Activated CD8-positive, alpha-beta memory T cell treated with anti-CD3 and anti-CD28 coated beads, Interleukin-2, amount 10 ng/mL, durations not matched to agents 7 days and 5 days (primary cell): Measurements from ENCODE around the gene ZNF75A. TPM values are rescaled to one million over a fixed set of nuclear protein-coding genes. Genes with fewer than 3 reads are reported as not detected.

Experiments used
- ATAC-seq: fragments of 150-1000 bp; cut with Tn5 transposase; one replicate; pipeline ENCODE4 v1.10.0; 2021; ENCODE audit warnings: moderate library complexity
- CTCF ChIA-PET: fragments of 350-600 bp; sonication (Branson Sonifier 250); formaldehyde crosslinking; loops from one replicate; lab custom pipeline; 2021; ENCODE audit warnings: antibody characterized with exemption; lab: Charles Lee
- DNase-seq: peaks from one replicate; pipeline ENCODE4 v3.0.0-alpha.2; 2020
- H3K27ac Mint-ChIP-seq: one replicate; pipeline ENCODE4 v1.8.0; 2021; ENCODE audit warnings: mild to moderate bottlenecking, mixed read lengths
- H3K27me3 Mint-ChIP-seq: one replicate; pipeline ENCODE4 v1.8.0; 2021; ENCODE audit warnings: mixed read lengths
- H3K36me3 Mint-ChIP-seq: one replicate; pipeline ENCODE4 v1.8.0; 2021; ENCODE audit warnings: mild to moderate bottlenecking, mixed read lengths
- H3K4me1 Mint-ChIP-seq: one replicate; pipeline ENCODE4 v1.8.0; 2021; ENCODE audit warnings: mixed read lengths
- H3K4me3 Mint-ChIP-seq: one replicate; pipeline ENCODE4 v1.8.0; 2021; ENCODE audit warnings: mild to moderate bottlenecking, moderate library complexity, mixed read lengths
- H3K9me3 Mint-ChIP-seq: one replicate; pipeline ENCODE4 v1.8.0; 2022; ENCODE audit warnings: low read depth, mixed read lengths
- total RNA-seq, 2 experiments: library from RNA; stranded (reverse); gene quantifications; one replicate each; pipeline ENCODE4 v1.2.3, GENCODE V29; 2021

The ZNF75A gene
- total RNA-seq, 2 experiments from 2014 or later: 37.5 to 38.4 TPM

DNA sequence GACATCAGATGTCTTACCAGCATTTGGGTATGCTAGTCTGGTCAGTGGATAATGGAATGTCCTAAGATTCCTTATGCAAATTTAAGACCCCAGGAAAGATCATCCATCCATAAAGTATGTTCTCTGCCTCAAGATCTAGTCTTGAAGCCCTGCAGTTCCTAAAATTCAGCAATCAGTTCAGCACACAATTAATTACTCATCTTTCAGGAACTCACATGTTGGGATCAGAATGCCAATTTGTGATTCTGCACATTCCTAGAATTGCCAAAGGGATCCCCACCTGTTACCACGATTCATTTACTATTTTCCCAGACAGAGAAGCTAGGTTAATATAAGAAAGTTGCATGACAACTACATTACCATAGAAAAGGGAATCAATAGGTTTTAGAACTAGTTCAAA is 53.6 kb downstream of the ZNF75A start:
- DNase-seq (no peak), ATAC-seq (no peak)
- Mint-ChIP-seq H3K9me3 (peaks cover 26% of the 10 kb centered on the region), H3K36me3 (peaks cover 6% of the 10 kb centered on the region), H3K27ac (no peak overlapping the region), H3K4me3 (no peak overlapping the region), H3K27me3 (peaks cover 6% of the 10 kb centered on the region), H3K4me1 (peaks cover under 1% of the 10 kb centered on the region)
- CTCF ChIA-PET: no interaction called here

DNA sequence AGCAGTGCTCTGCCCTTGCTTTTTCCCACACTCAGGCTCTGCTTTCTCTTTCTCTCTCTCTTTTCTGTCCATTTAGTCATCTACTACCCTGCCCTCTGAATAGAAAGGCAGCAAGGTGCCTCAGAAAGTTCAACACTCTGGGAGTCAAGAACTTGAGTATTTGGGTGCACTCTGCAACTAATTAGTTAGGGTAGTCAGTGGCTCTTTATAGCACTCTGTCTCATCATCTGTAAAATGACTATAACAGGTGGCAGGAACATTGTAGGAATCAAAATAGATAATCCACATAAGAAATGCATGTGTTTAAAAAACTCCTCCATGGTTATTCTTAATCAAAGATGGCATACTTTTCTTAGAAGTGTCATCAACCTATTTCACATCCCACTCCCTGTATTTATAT is 57.6 kb downstream of the ZNF75A start:
- H3K9me3 Mint-ChIP-seq: peaks cover 19% of the 10 kb centered on the region
- CTCF ChIA-PET: no interaction called here
- DNase-seq (no peak), ATAC-seq (no peak)
- peaks cover 6% of the 10 kb centered on the region for H3K27me3 Mint-ChIP-seq
- peaks cover 14% of the 10 kb centered on the region for H3K36me3 Mint-ChIP-seq
- H3K27ac Mint-ChIP-seq: no peak overlapping the region
- no peak overlapping the region for H3K4me3 Mint-ChIP-seq
- peaks cover 20% of the 10 kb centered on the region for H3K4me1 Mint-ChIP-seq

DNA sequence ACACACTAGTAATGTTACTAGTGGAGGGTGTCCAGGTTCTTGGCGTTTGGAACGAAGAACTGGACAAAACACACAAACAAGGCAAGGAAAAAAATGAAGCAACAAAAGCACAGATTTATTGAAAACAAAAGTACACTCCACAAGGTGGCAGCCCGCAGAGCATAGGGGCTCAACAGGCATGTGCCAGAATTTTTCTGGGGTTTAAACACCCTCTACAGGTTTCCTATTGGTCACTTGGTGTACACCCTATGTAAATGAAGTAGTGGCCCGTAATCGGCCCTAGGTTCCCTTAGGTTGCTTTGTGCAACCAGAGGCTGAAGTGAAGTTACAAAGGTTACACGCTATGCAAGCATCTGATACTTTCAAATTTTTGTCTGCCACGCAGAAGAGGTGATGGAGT is 58.5 kb downstream of the ZNF75A start:
- Mint-ChIP-seq H3K4me1 (peaks cover 20% of the 10 kb centered on the region), H3K9me3 (peaks cover 17% of the 10 kb centered on the region), H3K36me3 (peaks cover 16% of the 10 kb centered on the region), H3K27ac (peak overlapping the region; percentile 58), H3K4me3 (no peak overlapping the region), H3K27me3 (peaks cover 5% of the 10 kb centered on the region)
- no peak for ATAC-seq
- CTCF ChIA-PET: no interaction called here
- no peak for DNase-seq

- ATAC-seq (peak; percentile 97), DNase-seq (peak; percentile 95)
- CTCF ChIA-PET: interaction anchor here (1.0 to 1.3 kb wide), 3 partner anchors 8 to 79 kb away, joined by 3 to 5 read pairs (median 4); partner anchors contain the start of genes NAA60, ZNF174 and ZSCAN32
- Mint-ChIP-seq H3K9me3 (peaks cover 13% of the 10 kb centered on the region), H3K27ac (peak overlapping the region; percentile 88), H3K4me3 (peak overlapping the region; percentile 71), H3K36me3 (peaks cover 19% of the 10 kb centered on the region), H3K27me3 (peaks cover 3% of the 10 kb centered on the region), H3K4me1 (peaks cover 20% of the 10 kb centered on the region)
These were observed 59.6 kb downstream of the ZNF75A start for GRCh38 chr16:3364774-3365427.

Other genes starting within 250 kb of the ZNF75A start
- 1,000 to 10,000 TPM; 2,870 to 3,468 TPM for gene IL32, start 239.9 kb upstream of the ZNF75A start, total RNA-seq
- under 1 TPM; 0.21 to 0.23 TPM for gene ZSCAN10, start 206.2 kb upstream of the ZNF75A start, total RNA-seq
- gene ZNF205, start 192.9 kb upstream of the ZNF75A start, total RNA-seq: not detected
- 10 to 100 TPM; 10.6 to 12.3 TPM for gene ZNF213, start 170.5 kb upstream of the ZNF75A start, total RNA-seq
- not detected for gene OR1F1, start 117.3 kb upstream of the ZNF75A start, total RNA-seq
- 10 to 100 TPM; 12.3 to 12.9 TPM for gene ZNF200, start 70.3 kb upstream of the ZNF75A start, total RNA-seq
- under 1 TPM; 0.07 to 0.09 TPM for gene MEFV, start 48.9 kb upstream of the ZNF75A start, total RNA-seq
- gene ZNF263, start 22.0 kb upstream of the ZNF75A start, total RNA-seq: 10 to 100 TPM; 21.5 to 25.6 TPM
- 1 to 10 TPM; 4.8 to 6.7 TPM for gene TIGD7, start 67 bp upstream of the ZNF75A start, total RNA-seq
- gene OR2C1, start 50.4 kb downstream of the ZNF75A start, total RNA-seq: not detected
- 10 to 100 TPM; 15.6 to 18.2 TPM for gene ZSCAN32, start 95.5 kb downstream of the ZNF75A start, total RNA-seq
- 10 to 100 TPM; 13.9 to 15.4 TPM for gene ZNF174, start 95.7 kb downstream of the ZNF75A start, total RNA-seq
- gene ZNF597, start 138.0 kb downstream of the ZNF75A start, total RNA-seq: 1 to 10 TPM; 2.4 to 2.6 TPM
- gene NAA60, start 138.2 kb downstream of the ZNF75A start, total RNA-seq: 10 to 100 TPM; 50.2 to 50.6 TPM
- gene C16orf90, start 190.0 kb downstream of the ZNF75A start, total RNA-seq: not detected
- gene CLUAP1, start 195.5 kb downstream of the ZNF75A start, total RNA-seq: 10 to 100 TPM; 11.4 to 18.0 TPM